ENCODE data around the gene RREB1. TPM values are rescaled to one million over a fixed set of nuclear protein-coding genes. Genes with fewer than 3 reads are reported as not detected.

RREB1 gene
- polyA plus RNA-seq, 4 donors, result 6.5 to 38.3 (median 11.5) TPM

GRCh38 chr6:7112741-7113313 lies 5.1 kb downstream of the RREB1 start:
- no peak for FAIRE-seq
- peaks cover 12 to 38% (median 14%) of the 10 kb centered on the region in 3 donors for H3K4me1 ChIP-seq (ENCODE audit: control insufficient read depth in 3 of 3, insufficient read depth in 2 of 3, low read depth in 1 of 3, low read length in 2 of 3)
- H3K36me3 ChIP-seq (ENCODE audit: control insufficient read depth in 3 of 3, insufficient read depth in 2 of 3, low read depth in 1 of 3, low read length in 3 of 3), result peaks cover 0 to 11% (median 0%) of the 10 kb centered on the region in 3 donors
- DNase-seq, result peak; percentile 44 to 47
- WGBS, 3 donors, result 9 to 41% (median 27%) methylated on average over 15 of the region's 15 CpGs
- peak overlapping the region in 1 of 3 donors; percentile 38 for H3K4me3 ChIP-seq (ENCODE audit: low read depth in 1 of 3, low read length in 3 of 3)
- no peaks in the 10 kb centered on the region for H3K27me3 ChIP-seq (ENCODE audit: control insufficient read depth in 3 of 3, insufficient read depth in 3 of 3, low read length in 3 of 3)
- H3K27ac ChIP-seq (ENCODE audit: low read depth in 1 of 3, low read length in 2 of 3), result peak overlapping the region; percentile 1 to 66 (median 32)
- no peaks in the 10 kb centered on the region for H3K9me3 ChIP-seq (ENCODE audit: control insufficient read depth in 2 of 2, insufficient read depth in 1 of 2, low read depth in 1 of 2, low read length in 1 of 2)

GRCh38 chr6:7114744-7115458 lies 7.1 kb downstream of the RREB1 start:
- Histone ChIP-seq H3K4me1 (ENCODE audit: control insufficient read depth in 3 of 3, insufficient read depth in 2 of 3, low read depth in 1 of 3, low read length in 2 of 3) (peaks cover 12 to 42% (median 14%) of the 10 kb centered on the region in 3 donors), H3K27me3 (ENCODE audit: control insufficient read depth in 3 of 3, insufficient read depth in 3 of 3, low read length in 3 of 3) (no peaks in the 10 kb centered on the region), H3K36me3 (ENCODE audit: control insufficient read depth in 3 of 3, insufficient read depth in 2 of 3, low read depth in 1 of 3, low read length in 3 of 3) (peaks cover 0 to 13% (median 0%) of the 10 kb centered on the region in 3 donors), H3K27ac (ENCODE audit: low read depth in 1 of 3, low read length in 2 of 3) (peak overlapping the region; percentile 49 to 71 (median 55)), H3K9me3 (ENCODE audit: control insufficient read depth in 2 of 2, insufficient read depth in 1 of 2, low read depth in 1 of 2, low read length in 1 of 2) (no peaks in the 10 kb centered on the region), H3K4me3 (ENCODE audit: low read depth in 1 of 3, low read length in 3 of 3) (no peak overlapping the region)
- DNase-seq, result no peak
- FAIRE-seq, result no peak
- WGBS, 3 donors, result 31 to 54% (median 45%) methylated on average over 9 of the region's 9 CpGs

GRCh38 chr6:7115543-7116231 lies 7.9 kb downstream of the RREB1 start:
- DNase-seq, result peak; percentile 56 to 86
- Histone ChIP-seq H3K27me3 (ENCODE audit: control insufficient read depth in 3 of 3, insufficient read depth in 3 of 3, low read length in 3 of 3) (no peaks in the 10 kb centered on the region), H3K9me3 (ENCODE audit: control insufficient read depth in 2 of 2, insufficient read depth in 1 of 2, low read depth in 1 of 2, low read length in 1 of 2) (no peaks in the 10 kb centered on the region), H3K27ac (ENCODE audit: low read depth in 1 of 3, low read length in 2 of 3) (peak overlapping the region; percentile 49 to 71 (median 55)), H3K4me3 (ENCODE audit: low read depth in 1 of 3, low read length in 3 of 3) (no peak overlapping the region), H3K36me3 (ENCODE audit: control insufficient read depth in 3 of 3, insufficient read depth in 2 of 3, low read depth in 1 of 3, low read length in 3 of 3) (peaks cover 0 to 17% (median 0%) of the 10 kb centered on the region in 3 donors), H3K4me1 (ENCODE audit: control insufficient read depth in 3 of 3, insufficient read depth in 2 of 3, low read depth in 1 of 3, low read length in 2 of 3) (peaks cover 12 to 38% (median 14%) of the 10 kb centered on the region in 3 donors)
- FAIRE-seq, result no peak
- WGBS, 3 donors, result 14 to 42% (median 36%) methylated on average over 14 to 15 of the region's 15 CpGs

- Histone ChIP-seq H3K4me1 (ENCODE audit: control insufficient read depth in 3 of 3, insufficient read depth in 2 of 3, low read depth in 1 of 3, low read length in 2 of 3) (peaks cover 7 to 22% (median 12%) of the 10 kb centered on the region in 3 donors), H3K27me3 (ENCODE audit: control insufficient read depth in 3 of 3, insufficient read depth in 3 of 3, low read length in 3 of 3) (no peaks in the 10 kb centered on the region), H3K27ac (ENCODE audit: low read depth in 1 of 3, low read length in 2 of 3) (no peak overlapping the region), H3K9me3 (ENCODE audit: control insufficient read depth in 2 of 2, insufficient read depth in 1 of 2, low read depth in 1 of 2, low read length in 1 of 2) (no peaks in the 10 kb centered on the region), H3K4me3 (ENCODE audit: low read depth in 1 of 3, low read length in 3 of 3) (no peak overlapping the region), H3K36me3 (ENCODE audit: control insufficient read depth in 3 of 3, insufficient read depth in 2 of 3, low read depth in 1 of 3, low read length in 3 of 3) (peaks cover 0 to 28% (median 0%) of the 10 kb centered on the region in 3 donors)
- no peak for FAIRE-seq
- 81 to 84% (median 83%) methylated on average over 12 of the region's 12 CpGs for WGBS, 3 donors
- no peak for DNase-seq
Measured at GRCh38 chr6:7119272-7119801, 11.6 kb downstream of the RREB1 start.

GRCh38 chr6:7121700-7122241 lies 14.0 kb downstream of the RREB1 start:
- 72 to 87% (median 76%) methylated on average over 7 of the region's 7 CpGs for WGBS, 3 donors
- Histone ChIP-seq H3K36me3 (ENCODE audit: control insufficient read depth in 3 of 3, insufficient read depth in 2 of 3, low read depth in 1 of 3, low read length in 3 of 3) (peaks cover 0 to 33% (median 2%) of the 10 kb centered on the region in 3 donors), H3K9me3 (ENCODE audit: control insufficient read depth in 2 of 2, insufficient read depth in 1 of 2, low read depth in 1 of 2, low read length in 1 of 2) (no peaks in the 10 kb centered on the region), H3K4me1 (ENCODE audit: control insufficient read depth in 3 of 3, insufficient read depth in 2 of 3, low read depth in 1 of 3, low read length in 2 of 3) (peaks cover 0 to 7% (median 4%) of the 10 kb centered on the region in 3 donors), H3K4me3 (ENCODE audit: low read depth in 1 of 3, low read length in 3 of 3) (no peak overlapping the region), H3K27ac (ENCODE audit: low read depth in 1 of 3, low read length in 2 of 3) (no peak overlapping the region), H3K27me3 (ENCODE audit: control insufficient read depth in 3 of 3, insufficient read depth in 3 of 3, low read length in 3 of 3) (no peaks in the 10 kb centered on the region)
- FAIRE-seq, result no peak
- no peak for DNase-seq

GRCh38 chr6:7122684-7123083 lies 14.9 kb downstream of the RREB1 start:
- peaks cover 0 to 7% (median 4%) of the 10 kb centered on the region in 3 donors for H3K4me1 ChIP-seq (ENCODE audit: control insufficient read depth in 3 of 3, insufficient read depth in 2 of 3, low read depth in 1 of 3, low read length in 2 of 3)
- H3K4me3 ChIP-seq (ENCODE audit: low read depth in 1 of 3, low read length in 3 of 3), result no peak overlapping the region
- no peak overlapping the region for H3K27ac ChIP-seq (ENCODE audit: low read depth in 1 of 3, low read length in 2 of 3)
- no peak for DNase-seq
- H3K9me3 ChIP-seq (ENCODE audit: control insufficient read depth in 2 of 2, insufficient read depth in 1 of 2, low read depth in 1 of 2, low read length in 1 of 2), result no peaks in the 10 kb centered on the region
- no peak for FAIRE-seq
- 94 to 99% (median 97%) methylated on average over 3 of the region's 3 CpGs for WGBS, 3 donors
- H3K27me3 ChIP-seq (ENCODE audit: control insufficient read depth in 3 of 3, insufficient read depth in 3 of 3, low read length in 3 of 3), result no peaks in the 10 kb centered on the region
- peaks cover 0 to 36% (median 2%) of the 10 kb centered on the region in 3 donors for H3K36me3 ChIP-seq (ENCODE audit: control insufficient read depth in 3 of 3, insufficient read depth in 2 of 3, low read depth in 1 of 3, low read length in 3 of 3)

GRCh38 chr6:7124114-7124513 lies 16.4 kb downstream of the RREB1 start:
- no peaks in the 10 kb centered on the region for H3K27me3 ChIP-seq (ENCODE audit: control insufficient read depth in 3 of 3, insufficient read depth in 3 of 3, low read length in 3 of 3)
- FAIRE-seq, result no peak
- H3K4me3 ChIP-seq (ENCODE audit: low read depth in 1 of 3, low read length in 3 of 3), result no peak overlapping the region
- no peak for DNase-seq
- peaks cover 0 to 11% (median 6%) of the 10 kb centered on the region in 3 donors for H3K4me1 ChIP-seq (ENCODE audit: control insufficient read depth in 3 of 3, insufficient read depth in 2 of 3, low read depth in 1 of 3, low read length in 2 of 3)
- WGBS, 3 donors, result 76 to 78% (median 78%) methylated on average over 4 of the region's 4 CpGs
- no peak overlapping the region for H3K27ac ChIP-seq (ENCODE audit: low read depth in 1 of 3, low read length in 2 of 3)
- H3K9me3 ChIP-seq (ENCODE audit: control insufficient read depth in 2 of 2, insufficient read depth in 1 of 2, low read depth in 1 of 2, low read length in 1 of 2), result no peaks in the 10 kb centered on the region
- peaks cover 0 to 40% (median 2%) of the 10 kb centered on the region in 3 donors for H3K36me3 ChIP-seq (ENCODE audit: control insufficient read depth in 3 of 3, insufficient read depth in 2 of 3, low read depth in 1 of 3, low read length in 3 of 3)

- Histone ChIP-seq H3K27ac (ENCODE audit: low read depth in 1 of 3, low read length in 2 of 3) (no peak overlapping the region), H3K4me3 (ENCODE audit: low read depth in 1 of 3, low read length in 3 of 3) (no peak overlapping the region), H3K9me3 (ENCODE audit: control insufficient read depth in 2 of 2, insufficient read depth in 1 of 2, low read depth in 1 of 2, low read length in 1 of 2) (no peaks in the 10 kb centered on the region), H3K4me1 (ENCODE audit: control insufficient read depth in 3 of 3, insufficient read depth in 2 of 3, low read depth in 1 of 3, low read length in 2 of 3) (peaks cover 0 to 15% (median 5%) of the 10 kb centered on the region in 3 donors), H3K36me3 (ENCODE audit: control insufficient read depth in 3 of 3, insufficient read depth in 2 of 3, low read depth in 1 of 3, low read length in 3 of 3) (peaks cover 0 to 43% (median 2%) of the 10 kb centered on the region in 3 donors), H3K27me3 (ENCODE audit: control insufficient read depth in 3 of 3, insufficient read depth in 3 of 3, low read length in 3 of 3) (no peaks in the 10 kb centered on the region)
- WGBS, 3 donors, result 57 to 67% (median 64%) methylated on average over 2 of the region's 2 CpGs
- peak in 1 of 2 donors; percentile 6 for DNase-seq
- FAIRE-seq, result no peak
Measured at GRCh38 chr6:7124636-7125035, 16.9 kb downstream of the RREB1 start.

All from small intestine (tissue), 7 donors.